C4-2B (cell line): ENCODE results near the gene MOCS1.

Source experiments
- H3K27ac ChIP-seq: fragments of 450-650 bp; 2 replicates; pipeline ENCODE4 v1.5.1; 2017
- CTCF ChIP-seq: fragments of 450-650 bp; conservative IDR thresholded peaks from 2 replicates; pipeline ENCODE4 v1.5.1; 2017; ENCODE audit warnings: mild to moderate bottlenecking
- ZFX ChIP-seq: fragments of 450-650 bp; IDR thresholded peaks from 2 replicates; pipeline ENCODE4 v1.6.1; 2017

Gene MOCS1

GRCh38 chr6:39914239-39914638 is 20.0 kb downstream of the MOCS1 start:
- TF ChIP-seq CTCF: no peak
- TF ChIP-seq ZFX: no peak
- H3K27ac ChIP-seq: no peak overlapping the region

GRCh38 chr6:39913391-39913916 is 20.8 kb downstream of the MOCS1 start:
- TF ChIP-seq ZFX (no peak), CTCF (no peak)
- H3K27ac ChIP-seq: no peak overlapping the region

GRCh38 chr6:39912446-39912845 is 21.8 kb downstream of the MOCS1 start:
- no peak overlapping the region for H3K27ac ChIP-seq
- TF ChIP-seq CTCF: no peak
- no peak for TF ChIP-seq ZFX

GRCh38 chr6:39911513-39912125 is 22.6 kb downstream of the MOCS1 start:
- H3K27ac ChIP-seq: no peak overlapping the region
- TF ChIP-seq CTCF: no peak
- no peak for TF ChIP-seq ZFX

GRCh38 chr6:39910744-39911143 is 23.5 kb downstream of the MOCS1 start:
- no peak for TF ChIP-seq CTCF
- TF ChIP-seq ZFX: no peak
- H3K27ac ChIP-seq: no peak overlapping the region

GRCh38 chr6:39910164-39910563 is 24.1 kb downstream of the MOCS1 start:
- TF ChIP-seq CTCF (no peak), ZFX (no peak)
- no peak overlapping the region for H3K27ac ChIP-seq

GRCh38 chr6:39909701-39910100 is 24.6 kb downstream of the MOCS1 start:
- TF ChIP-seq ZFX (no peak), CTCF (no peak)
- H3K27ac ChIP-seq: no peak overlapping the region
